Stimulated activated CD4-positive, alpha-beta T cell treated with anti-CD3 and anti-CD28 coated beads, TNF-alpha, amount 100 ng/mL, for 24 hours (primary cell): ENCODE data around the gene MAGEL2.
"Not testable (repeated sequence)": the region's sequence is repeated elsewhere in the genome, so short reads cannot be mapped to it uniquely, and the experiment has no call there.

Experiments used
- DNase-seq, 3 experiments: peaks; one replicate each; pipeline ENCODE4 v3.0.0-alpha.2; 2020; ENCODE audit warnings: low read depth in 3 of 3

The MAGEL2 gene

DNA sequence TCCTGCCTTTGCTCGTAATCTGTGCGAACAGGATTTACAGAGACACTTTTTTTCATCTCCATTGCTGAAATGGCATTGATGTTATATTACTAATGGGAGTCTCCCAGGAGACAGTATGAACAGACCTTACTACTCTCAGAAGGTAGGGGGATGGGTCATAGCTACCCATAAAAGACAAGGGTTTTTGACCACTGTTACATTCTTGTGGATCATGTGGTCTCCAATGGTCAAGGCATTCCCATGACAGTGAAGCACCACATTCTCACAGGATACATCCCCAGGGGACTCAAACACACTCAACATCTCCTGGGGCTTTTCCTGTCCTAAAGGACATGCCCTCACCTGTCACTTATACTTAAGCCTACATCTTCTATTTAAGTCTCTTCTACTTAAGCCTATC is 41.4 kb downstream of the MAGEL2 start:
- no peak for DNase-seq

DNA sequence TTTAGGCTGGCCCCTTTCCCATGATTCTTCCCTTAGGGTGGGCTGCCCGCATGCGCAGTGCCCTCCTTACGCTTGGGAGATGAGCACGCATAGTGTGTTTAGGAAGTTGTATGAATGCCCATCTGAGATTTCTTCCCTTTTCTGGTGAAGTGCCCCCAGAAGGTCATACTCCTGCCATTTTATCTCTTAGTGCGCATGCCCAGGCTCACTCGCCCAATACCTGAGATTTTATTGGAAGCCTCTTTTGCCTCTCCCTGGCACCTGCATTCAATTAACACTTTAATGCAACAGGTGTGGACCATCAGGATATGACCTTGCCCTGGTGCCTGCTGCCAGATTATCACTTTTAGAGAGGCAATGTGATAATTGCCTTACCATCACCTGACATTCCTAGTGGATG is 45.5 kb downstream of the MAGEL2 start:
- no peak for DNase-seq

DNA sequence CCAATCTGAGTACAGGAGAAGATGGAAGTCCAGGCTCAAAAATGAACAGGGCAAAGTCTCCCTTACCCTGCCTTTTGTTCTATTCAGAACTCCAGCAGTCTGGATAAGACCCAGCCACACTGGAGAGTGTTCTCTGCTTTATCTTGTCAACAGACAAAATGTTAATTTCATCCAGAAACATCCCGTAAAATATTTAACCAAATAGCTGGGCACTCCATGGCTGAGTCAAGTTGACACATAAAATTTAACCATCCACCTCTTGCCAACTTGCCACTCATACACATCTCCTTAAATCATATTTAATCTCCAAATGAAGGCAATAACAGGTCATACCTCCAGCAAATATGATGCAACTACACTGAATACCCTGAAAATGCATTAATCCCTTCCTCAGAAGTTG is 48.6 kb downstream of the MAGEL2 start:
- no peak for DNase-seq

DNA sequence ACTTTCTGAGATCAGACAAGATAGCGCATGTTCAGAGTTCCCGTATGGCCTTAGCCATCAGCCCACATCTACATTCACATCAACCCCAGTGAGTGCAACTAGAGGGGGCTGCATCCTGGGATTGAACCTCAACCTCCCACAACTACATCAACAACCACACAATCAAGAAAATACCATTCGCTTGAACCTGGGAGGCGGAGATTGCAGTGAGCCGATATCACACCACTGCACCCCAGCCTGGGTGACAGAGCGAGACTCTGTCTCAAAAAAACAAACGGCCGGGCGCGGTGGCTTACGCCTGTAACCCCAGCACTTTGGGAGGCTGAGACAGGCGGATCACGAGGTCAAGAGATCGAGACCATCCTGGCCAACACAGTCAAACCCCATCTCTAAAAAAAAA is 50.4 kb downstream of the MAGEL2 start:
- DNase-seq = not testable (repeated sequence)

DNA sequence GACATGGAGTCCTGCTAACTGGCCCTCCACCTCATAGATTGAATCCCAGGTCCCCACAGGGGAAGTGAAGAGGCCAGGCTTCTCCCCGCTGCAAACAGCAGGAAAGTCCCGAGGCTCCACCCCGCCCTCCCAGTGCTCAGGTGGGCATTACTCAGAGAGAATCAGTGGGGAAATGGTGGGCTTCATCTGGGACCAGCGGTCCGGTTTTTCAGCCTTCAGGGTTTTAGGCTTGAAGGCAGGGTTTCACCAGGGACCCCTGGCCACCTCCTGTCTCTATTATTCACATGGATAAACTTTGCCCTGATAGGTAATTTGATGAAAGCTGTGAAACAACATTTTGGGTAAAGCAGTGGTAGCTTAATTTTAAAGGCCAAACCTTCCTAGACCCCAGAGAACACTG is 50.9 kb downstream of the MAGEL2 start:
- no peak for DNase-seq

DNA sequence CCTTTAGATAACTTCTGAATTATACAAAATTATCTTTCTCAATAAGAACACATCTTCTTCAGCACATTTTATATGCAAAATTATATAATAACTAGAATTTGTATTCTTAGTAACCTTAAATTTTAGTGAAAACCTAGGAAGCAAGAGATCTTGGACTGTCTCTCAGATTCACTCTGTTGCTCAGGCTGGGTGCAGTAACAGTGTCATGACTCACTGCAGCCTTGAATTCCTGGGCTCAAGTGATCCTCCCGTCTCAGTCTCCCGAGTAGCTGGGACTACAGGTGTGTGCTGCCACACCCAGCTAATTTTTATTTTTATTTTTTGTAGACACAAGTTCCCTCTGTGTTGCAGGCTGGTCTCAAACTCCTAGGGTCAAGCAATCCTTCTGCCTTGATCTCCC is 52.3 kb downstream of the MAGEL2 start:
- DNase-seq = no peak

DNA sequence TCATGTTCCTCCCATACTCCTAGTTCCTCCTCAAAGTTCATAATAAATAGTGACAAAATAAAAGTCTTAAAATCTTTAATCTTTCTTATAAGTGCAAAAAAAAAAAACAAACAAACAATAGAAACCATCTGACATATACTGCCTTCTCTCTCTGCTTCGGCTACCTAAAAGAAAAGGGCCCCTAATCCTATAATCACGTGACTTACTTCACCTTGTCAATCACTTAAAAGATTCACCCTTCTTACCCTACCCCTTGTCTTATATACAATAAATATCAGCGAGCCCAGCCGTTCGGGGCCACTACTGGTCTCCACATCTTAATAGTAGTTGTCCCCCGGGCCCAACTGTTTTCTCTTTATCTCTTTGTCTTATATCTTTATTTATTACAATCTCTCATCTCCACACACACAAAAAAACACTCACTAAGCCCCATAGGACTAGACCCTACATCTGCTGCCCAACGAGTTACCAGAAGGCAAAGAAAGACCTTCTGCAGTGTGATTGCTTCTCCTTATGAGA is 53.4 kb downstream of the MAGEL2 start:
- DNase-seq = no peak
